Ecto neural progenitor cell (in vitro differentiated cells): ENCODE results near the gene APP.

Experiments used
- DNase-seq: peaks from one replicate; pipeline ENCODE4 v3.0.0-alpha.2; 2018; ENCODE audit warnings: low spot score

The APP gene

GRCh38 chr21:26126168-26126553 lies 44.4 kb downstream of the APP start:
- no peak for DNase-seq

- DNase-seq, result no peak
These were observed 45.0 kb downstream of the APP start for GRCh38 chr21:26125433-26126167.

- no peak for DNase-seq
These were observed 45.7 kb downstream of the APP start for GRCh38 chr21:26124896-26125295.

- DNase-seq, result no peak
These were observed 46.1 kb downstream of the APP start for GRCh38 chr21:26124421-26124833.

- no peak for DNase-seq
These were observed 47.6 kb downstream of the APP start for GRCh38 chr21:26123012-26123411.

GRCh38 chr21:26120828-26121227 lies 49.7 kb downstream of the APP start:
- no peak for DNase-seq

GRCh38 chr21:26119906-26120305 lies 50.7 kb downstream of the APP start:
- DNase-seq, result no peak

- DNase-seq, result no peak
These were observed 51.5 kb downstream of the APP start for GRCh38 chr21:26118938-26119540.

GRCh38 chr21:26117972-26118367 lies 52.6 kb downstream of the APP start:
- DNase-seq, result no peak

- no peak for DNase-seq
These were observed 53.1 kb downstream of the APP start for GRCh38 chr21:26117324-26117971.

GRCh38 chr21:26116456-26117011 lies 54.0 kb downstream of the APP start:
- no peak for DNase-seq

GRCh38 chr21:26115899-26116298 lies 54.7 kb downstream of the APP start:
- no peak for DNase-seq

GRCh38 chr21:26115305-26115704 lies 55.3 kb downstream of the APP start:
- no peak for DNase-seq

GRCh38 chr21:26112975-26113374 lies 57.6 kb downstream of the APP start:
- DNase-seq, result no peak

- no peak for DNase-seq
These were observed 58.3 kb downstream of the APP start for GRCh38 chr21:26112127-26112742.

- DNase-seq, result no peak
These were observed 59.9 kb downstream of the APP start for GRCh38 chr21:26110715-26111114.

GRCh38 chr21:26107429-26107828 lies 63.1 kb downstream of the APP start:
- DNase-seq, result no peak

GRCh38 chr21:26106562-26106961 lies 64.0 kb downstream of the APP start:
- no peak for DNase-seq

- no peak for DNase-seq
These were observed 64.8 kb downstream of the APP start for GRCh38 chr21:26105819-26106218.

GRCh38 chr21:26100573-26100972 lies 70.0 kb downstream of the APP start:
- no peak for DNase-seq

- no peak for DNase-seq
These were observed 70.9 kb downstream of the APP start for GRCh38 chr21:26099610-26100219.

- DNase-seq, result no peak
These were observed 71.7 kb downstream of the APP start for GRCh38 chr21:26098772-26099397.
